Lung (tissue), 12 donors: ENCODE data around the gene TMEM131L. TPM values are rescaled to one million over a fixed set of nuclear protein-coding genes. Genes with fewer than 3 reads are reported as not detected.

Experiments
- ATAC-seq: fragments of 200-7000 bp; cut with Tn5 transposase; one replicate; pipeline ENCODE4 v1.9.1; 2020; ENCODE audit warnings: moderate number of reproducible peaks; ENCODE audit not compliant: insufficient read depth, low FRiP score
- DNase-seq, 3 donors: peaks; one replicate each; pipeline ENCODE4 v3.0.0-alpha.2; 2013 to 2017
- H3K27ac ChIP-seq, 2 donors: one replicate each; pipeline ENCODE4 v1.5.1; 2013; ENCODE audit warnings: mild to moderate bottlenecking in 2 of 2, moderate library complexity in 2 of 2, control low read depth in 1 of 2, inconsistent platforms in 1 of 2, low read depth in 1 of 2, low read length in 1 of 2
- H3K27me3 ChIP-seq, 3 donors: one replicate each; pipeline ENCODE4 v1.5.1; 2013; ENCODE audit warnings: low read length in 2 of 3; ENCODE audit not compliant: control insufficient read depth in 3 of 3, insufficient read depth in 3 of 3
- H3K36me3 ChIP-seq, 4 donors: one replicate each; pipeline ENCODE4 v1.5.1; 2013; ENCODE audit warnings: low read length in 4 of 4, mild to moderate bottlenecking in 1 of 4, moderate library complexity in 1 of 4; ENCODE audit not compliant: control insufficient read depth in 4 of 4, insufficient read depth in 4 of 4
- H3K4me1 ChIP-seq, 5 donors: one replicate each; pipeline ENCODE4 v1.5.1; 2013; ENCODE audit warnings: low read length in 5 of 5, mild to moderate bottlenecking in 2 of 5, moderate library complexity in 1 of 5; ENCODE audit not compliant: control insufficient read depth in 5 of 5, insufficient read depth in 5 of 5
- H3K4me3 ChIP-seq: one replicate; pipeline ENCODE4 v1.5.1; 2013; ENCODE audit warnings: mild to moderate bottlenecking, control low read depth, moderate library complexity
- H3K9ac ChIP-seq, 2 donors: one replicate each; pipeline ENCODE4 v1.5.1; 2013; ENCODE audit warnings: low read length in 2 of 2, control low read depth in 1 of 2; ENCODE audit not compliant: insufficient read depth in 1 of 2
- H3K9me3 ChIP-seq, 4 donors: one replicate each; pipeline ENCODE4 v1.5.1; 2013; ENCODE audit warnings: low read length in 3 of 4, mild to moderate bottlenecking in 1 of 4, moderate library complexity in 1 of 4; ENCODE audit not compliant: control insufficient read depth in 4 of 4, insufficient read depth in 3 of 4
- CTCF ChIP-seq: IDR thresholded peaks from 2 replicates; pipeline ENCODE4 v1.5.1; 2012; ENCODE audit warnings: mild to moderate bottlenecking; ENCODE audit errors: control extremely low read depth, extremely low read depth
- WGBS, 2 donors: extraction: QIAGEN DNeasy Blood & Tissue Kit; methylation state at CpG; one replicate each; pipeline ENCODE4 v1.1.7; 2013; 5-methylcytosine and 5-hydroxymethylcytosine counted together
- polyA plus RNA-seq, 2 donors: library from polyadenylated mRNA; stranded (reverse); fragments of 200-250 nt; gene quantifications; one replicate each; pipeline ENCODE4 v1.2.1, GENCODE V29; 2013
- total RNA-seq, 2 donors: library from RNA; depleted of rRNA in 1 of 2; stranded (reverse); fragments of >200 nt in 1 of 2; gene quantifications; one replicate each; pipeline ENCODE4 v1.2.1, GENCODE V29; 2014 to 2021
- donor health status: control.
- donor health status: control.
- donor health status: Bipolar disorder and iron deficiency.
- donor health status: healthy.
- donor health status: DM: yes; HTN: yes; CAD: no.

TMEM131L gene
- total and polyA plus RNA-seq, 4 donors = 2.9 to 40.6 (median 11.8) TPM

DNA sequence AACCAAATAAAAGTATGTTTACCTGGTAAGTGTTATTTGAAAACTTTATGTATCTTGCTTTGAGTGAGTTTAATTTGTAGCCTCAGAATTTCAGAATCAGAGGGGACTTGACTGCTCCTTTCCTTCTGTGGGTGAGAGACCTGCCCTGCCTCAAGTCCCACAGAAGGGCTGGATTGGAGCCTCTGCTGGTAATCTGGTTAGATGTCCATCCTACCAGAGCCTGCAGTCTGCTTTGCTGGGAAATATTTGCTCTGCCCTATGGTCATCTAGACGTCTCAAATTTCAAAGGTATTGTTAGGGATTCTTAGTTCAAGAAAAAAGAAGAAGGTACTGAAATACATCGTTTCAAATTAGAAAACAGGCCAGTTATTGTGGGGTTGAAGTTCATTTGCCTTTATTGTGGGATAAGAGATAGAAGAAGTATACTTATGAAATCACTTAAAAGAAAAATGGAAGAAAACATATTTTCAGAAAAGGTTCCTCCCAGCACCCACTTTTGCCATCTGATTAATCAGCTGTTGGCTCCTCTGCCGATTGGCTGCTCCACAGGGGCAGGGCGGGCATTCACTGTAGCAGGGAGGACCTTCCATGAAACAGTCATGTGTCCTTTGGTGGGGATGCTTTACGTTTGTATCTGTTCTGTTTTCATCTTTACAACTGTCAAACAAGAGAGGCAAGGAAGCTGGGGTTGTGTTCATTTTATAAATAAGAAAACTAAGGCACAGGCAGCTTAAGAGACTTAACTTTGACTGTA lies 144.6 kb downstream of the TMEM131L start:
- H3K4me1 ChIP-seq = no peaks in the 10 kb centered on the region
- no peak for DNase-seq
- no peak overlapping the region for H3K9ac ChIP-seq
- TF ChIP-seq CTCF = no peak
- 72 to 73% methylated on average over 5 of the region's 5 CpGs for WGBS, 2 donors
- peaks cover 9 to 51% (median 28%) of the 10 kb centered on the region in 4 donors for H3K36me3 ChIP-seq
- no peaks in the 10 kb centered on the region for H3K27me3 ChIP-seq
- no peak for ATAC-seq
- H3K27ac ChIP-seq = no peak overlapping the region
- peaks cover 0 to 2% (median 0%) of the 10 kb centered on the region in 4 donors for H3K9me3 ChIP-seq
- no peak overlapping the region for H3K4me3 ChIP-seq

GRCh38 chr4:153611679-153612078 lies 145.5 kb downstream of the TMEM131L start:
- no peak for TF ChIP-seq CTCF
- Histone ChIP-seq H3K9ac (no peak overlapping the region), H3K4me1 (no peaks in the 10 kb centered on the region), H3K36me3 (peaks cover 5 to 48% (median 24%) of the 10 kb centered on the region in 4 donors), H3K27me3 (no peaks in the 10 kb centered on the region), H3K9me3 (peaks cover 0 to 2% (median 0%) of the 10 kb centered on the region in 4 donors), H3K27ac (no peak overlapping the region), H3K4me3 (no peak overlapping the region)
- 84 to 92% methylated on average over 3 of the region's 3 CpGs for WGBS, 2 donors
- DNase-seq (no peak), ATAC-seq (no peak)

GRCh38 chr4:153612878-153613277 lies 146.7 kb downstream of the TMEM131L start:
- Histone ChIP-seq H3K9me3 (peaks cover 0 to 2% (median 0%) of the 10 kb centered on the region in 4 donors), H3K9ac (no peak overlapping the region), H3K4me1 (no peaks in the 10 kb centered on the region), H3K36me3 (peaks cover 3 to 45% (median 20%) of the 10 kb centered on the region in 4 donors), H3K27ac (no peak overlapping the region), H3K4me3 (no peak overlapping the region), H3K27me3 (no peaks in the 10 kb centered on the region)
- ATAC-seq (no peak), DNase-seq (no peak)
- WGBS, 2 donors = 77 to 95% methylated on average over 2 of the region's 2 CpGs
- TF ChIP-seq CTCF = no peak
